GM19452 (cell line): ENCODE measurements around the gene TNFSF11.

Experiments
- ATAC-seq: cut with Tn5 transposase; IDR thresholded peaks from one replicate; pipeline ENCODE4 v1.9.1; 2021; ENCODE audit not compliant: unreplicated experiment

The TNFSF11 gene

GRCh38 chr13:42574011-42574410 lies at the start of gene TNFSF11:
Gene TNFSF11 (plus strand): TSS chr13:42574152. CDS start chr13:42574304, 152 bp downstream.
- no peak for ATAC-seq

GRCh38 chr13:42524487-42525034 lies 49.4 kb upstream of the TNFSF11 start:
- ATAC-seq, result peak; percentile 90

- peak; percentile 29 for ATAC-seq
These were observed 48.9 kb upstream of the TNFSF11 start for GRCh38 chr13:42525035-42525504.

GRCh38 chr13:42526276-42526675 lies 47.7 kb upstream of the TNFSF11 start:
- no peak for ATAC-seq

GRCh38 chr13:42526804-42527203 lies 47.1 kb upstream of the TNFSF11 start:
- ATAC-seq, result no peak

GRCh38 chr13:42532561-42533335 lies 41.2 kb upstream of the TNFSF11 start:
- ATAC-seq, result no peak

GRCh38 chr13:42533336-42533591 lies 40.7 kb upstream of the TNFSF11 start:
- ATAC-seq, result no peak

- ATAC-seq, result no peak
These were observed 39.2 kb upstream of the TNFSF11 start for GRCh38 chr13:42534785-42535184.

GRCh38 chr13:42538996-42539395 lies 35.0 kb upstream of the TNFSF11 start:
- ATAC-seq, result no peak

GRCh38 chr13:42539670-42540069 lies 34.3 kb upstream of the TNFSF11 start:
- no peak for ATAC-seq

GRCh38 chr13:42543215-42543797 lies 30.6 kb upstream of the TNFSF11 start:
- ATAC-seq, result no peak

GRCh38 chr13:42544246-42544926 lies 29.6 kb upstream of the TNFSF11 start:
- ATAC-seq, result no peak

GRCh38 chr13:42545842-42546241 lies 28.1 kb upstream of the TNFSF11 start:
- no peak for ATAC-seq

- no peak for ATAC-seq
These were observed 26.3 kb upstream of the TNFSF11 start for GRCh38 chr13:42547612-42548011.

- ATAC-seq, result peak; percentile 98
These were observed 25.0 kb upstream of the TNFSF11 start for GRCh38 chr13:42548731-42549551.

GRCh38 chr13:42549552-42549936 lies 24.4 kb upstream of the TNFSF11 start:
- no peak for ATAC-seq

GRCh38 chr13:42551611-42552010 lies 22.3 kb upstream of the TNFSF11 start:
- no peak for ATAC-seq

- ATAC-seq, result no peak
These were observed 20.6 kb upstream of the TNFSF11 start for GRCh38 chr13:42553098-42554046.

GRCh38 chr13:42559057-42559456 lies 14.9 kb upstream of the TNFSF11 start:
- no peak for ATAC-seq
